T1000 (cell line): ENCODE results near the gene TARS1.
"Not testable (repeated sequence)": the region's sequence is repeated elsewhere in the genome, so short reads cannot be mapped to it uniquely, and the experiment has no call there.

ENCODE experiments used
- DNase-seq: peaks from one replicate; lab custom pipeline; 2025; ENCODE audit warnings: mixed read lengths; lab: John Stamatoyannopoulos, UW

TARS1 gene

GRCh38 chr5:33488558-33489355 lies 48.0 kb downstream of the TARS1 start:
- no peak for DNase-seq

GRCh38 chr5:33489481-33490067 lies 48.8 kb downstream of the TARS1 start:
- DNase-seq, result no peak

- no peak for DNase-seq
Measured at GRCh38 chr5:33490071-33490665, 49.4 kb downstream of the TARS1 start.

- DNase-seq, result no peak
Measured at GRCh38 chr5:33491941-33492340, 51.2 kb downstream of the TARS1 start.

GRCh38 chr5:33494466-33494865 lies 53.7 kb downstream of the TARS1 start:
- no peak for DNase-seq

- DNase-seq, result no peak
Measured at GRCh38 chr5:33501260-33501659, 60.5 kb downstream of the TARS1 start.

- no peak for DNase-seq
Measured at GRCh38 chr5:33501899-33502298, 61.1 kb downstream of the TARS1 start.

GRCh38 chr5:33504570-33504969 lies 63.8 kb downstream of the TARS1 start:
- no peak for DNase-seq

- DNase-seq, result no peak
Measured at GRCh38 chr5:33507426-33507825, 66.7 kb downstream of the TARS1 start.

- DNase-seq, result no peak
Measured at GRCh38 chr5:33509036-33509435, 68.3 kb downstream of the TARS1 start.

- DNase-seq, result no peak
Measured at GRCh38 chr5:33513462-33514185, 72.9 kb downstream of the TARS1 start.

- DNase-seq, result not testable (repeated sequence)
Measured at GRCh38 chr5:33515366-33515765, 74.6 kb downstream of the TARS1 start.

GRCh38 chr5:33516421-33516820 lies 75.7 kb downstream of the TARS1 start:
- DNase-seq, result no peak
